SJCRH30 (cell line): ENCODE measurements around the gene PSMB5. TPM values are rescaled to one million over a fixed set of nuclear protein-coding genes. Genes with fewer than 3 reads are reported as not detected.

Source experiments
- DNase-seq, 2 experiments: peaks; one replicate each; pipeline ENCODE4 v3.0.0-alpha.2; 2015 to 2020
- H3K27ac ChIP-seq: fragments of 250-450 bp; sonication (Bioruptor Pico); 2 replicates; pipeline ENCODE4 v1.5.1; 2020; ENCODE audit warnings: mild to moderate bottlenecking, moderate library complexity
- H3K27me3 ChIP-seq: fragments of 250-450 bp; sonication (Bioruptor Pico); 2 replicates; pipeline ENCODE4 v1.5.1; 2020; ENCODE audit warnings: mild to moderate bottlenecking, moderate library complexity
- H3K36me3 ChIP-seq: fragments of 250-450 bp; sonication (Bioruptor Pico); 2 replicates; pipeline ENCODE4 v1.5.1; 2020; ENCODE audit warnings: mild to moderate bottlenecking, moderate library complexity
- H3K4me1 ChIP-seq: fragments of 250-450 bp; sonication (Bioruptor Pico); 2 replicates; pipeline ENCODE4 v1.5.1; 2020; ENCODE audit warnings: mild to moderate bottlenecking, moderate library complexity
- H3K4me3 ChIP-seq: fragments of 250-450 bp; sonication (Bioruptor Pico); 2 replicates; pipeline ENCODE4 v1.5.1; 2020; ENCODE audit warnings: mild to moderate bottlenecking, moderate library complexity
- H3K9me3 ChIP-seq: fragments of 250-450 bp; sonication (Bioruptor Pico); replicated peaks from 2 replicates; pipeline ENCODE4 v1.5.1; 2020; ENCODE audit warnings: mild to moderate bottlenecking, moderate library complexity
- total RNA-seq: library from RNA; depleted of rRNA; stranded (reverse); fragments of >200 nt; shearing (Covaris generic); gene quantifications from 2 replicates; pipeline ENCODE4 v1.2.3, GENCODE V29; 2014

The PSMB5 gene
- total RNA-seq, 1 experiment from 2014 or later: 224 TPM

DNA sequence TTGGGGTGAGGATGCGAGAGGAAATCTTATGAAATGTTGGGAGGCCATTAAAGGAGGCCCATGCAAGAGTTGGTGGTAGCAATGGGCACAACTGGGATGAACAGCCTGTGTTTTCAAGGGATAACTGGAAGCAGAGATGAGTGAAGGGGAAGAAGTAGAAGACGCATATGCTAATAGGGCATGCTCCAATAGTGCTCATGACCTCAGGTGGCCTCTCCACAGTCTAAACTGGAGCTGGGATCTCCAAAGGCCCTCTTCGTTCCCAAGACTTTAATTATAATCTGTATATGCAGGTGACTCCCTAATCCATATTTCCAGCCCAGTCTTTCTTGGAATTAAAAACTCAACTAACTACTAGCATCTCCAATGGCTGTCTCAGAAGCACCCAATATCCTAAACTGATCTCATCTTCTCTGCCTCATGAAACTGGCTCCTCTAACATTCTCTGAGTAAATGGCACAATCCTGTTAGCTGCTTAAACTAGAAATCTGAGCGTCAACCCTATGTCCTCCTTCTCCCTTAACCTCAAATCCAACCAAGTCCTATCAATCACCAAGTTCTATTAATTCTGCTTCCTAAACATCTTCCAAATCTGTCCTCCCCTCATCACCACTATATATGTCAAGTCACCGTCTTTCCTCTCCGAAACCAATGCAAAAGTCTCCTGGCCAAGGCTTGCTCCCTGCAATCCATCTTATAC lies 49.6 kb downstream of the PSMB5 start:
- H3K9me3 ChIP-seq: no peaks in the 10 kb centered on the region
- H3K4me1 ChIP-seq: 0 out of 2 replicates have a peak, but pooled peaks cover 2% of the 10 kb centered on the region
- H3K27me3 ChIP-seq: no peaks in the 10 kb centered on the region
- DNase-seq: no peak
- no peak overlapping the region for H3K4me3 ChIP-seq
- H3K36me3 ChIP-seq: peaks cover 8% of the 10 kb centered on the region
- H3K27ac ChIP-seq: no peak overlapping the region

DNA sequence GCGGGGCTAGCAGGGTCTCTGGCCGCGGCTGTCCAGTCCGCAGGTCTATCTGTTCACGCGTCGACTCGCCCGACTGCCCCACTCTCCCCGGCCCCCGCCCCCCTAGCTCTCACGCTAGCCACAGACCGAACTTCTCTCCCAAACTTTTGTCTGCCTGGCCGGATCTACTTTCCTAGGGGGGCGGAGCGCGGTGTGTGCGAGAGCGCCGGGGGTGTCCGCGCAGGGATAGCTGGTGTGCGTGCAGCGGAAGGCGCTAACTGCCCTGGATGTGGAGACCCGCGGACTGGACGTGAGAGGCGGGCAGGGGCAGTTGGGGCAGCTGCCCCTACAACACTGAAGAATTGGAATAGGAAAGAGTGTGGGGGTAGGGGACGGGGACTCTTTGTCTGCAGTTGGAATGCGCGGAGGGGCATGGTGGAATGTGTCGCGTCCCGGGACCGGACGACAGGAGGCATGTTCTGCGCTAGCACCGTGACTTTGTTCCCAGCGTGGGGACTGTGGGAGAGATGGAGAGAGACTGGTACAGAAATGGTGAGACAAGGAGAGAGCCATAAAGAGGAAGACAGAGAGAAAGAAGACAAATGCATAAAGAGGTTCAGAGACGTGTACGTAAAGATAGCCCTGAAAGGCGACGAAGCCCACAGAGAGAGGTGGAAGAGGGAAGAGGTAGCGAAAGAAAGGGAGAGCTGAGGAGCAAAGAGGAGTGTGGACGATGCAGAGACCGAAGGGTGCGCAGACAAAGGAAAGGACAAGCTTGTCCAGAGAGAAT lies 52.0 kb downstream of the PSMB5 start, which contains the start of gene AJUBA:
Gene AJUBA, minus strand, starts transcription at position 75 of the 769 bp plus-strand sequence. CDS start 285 bp downstream, outside the sequence.
- peak; percentile 94 to 97 for DNase-seq
- Histone ChIP-seq H3K4me3 (peak within 1 kb of the TSS; percentile 91), H3K4me1 (peaks cover 16% of the 10 kb centered on the region), H3K9me3 (no peaks in the 10 kb centered on the region), H3K27ac (peak within 1 kb of the TSS; percentile 88), H3K27me3 (no peaks in the 10 kb centered on the region), H3K36me3 (peaks cover 15% of the 10 kb centered on the region)

DNA sequence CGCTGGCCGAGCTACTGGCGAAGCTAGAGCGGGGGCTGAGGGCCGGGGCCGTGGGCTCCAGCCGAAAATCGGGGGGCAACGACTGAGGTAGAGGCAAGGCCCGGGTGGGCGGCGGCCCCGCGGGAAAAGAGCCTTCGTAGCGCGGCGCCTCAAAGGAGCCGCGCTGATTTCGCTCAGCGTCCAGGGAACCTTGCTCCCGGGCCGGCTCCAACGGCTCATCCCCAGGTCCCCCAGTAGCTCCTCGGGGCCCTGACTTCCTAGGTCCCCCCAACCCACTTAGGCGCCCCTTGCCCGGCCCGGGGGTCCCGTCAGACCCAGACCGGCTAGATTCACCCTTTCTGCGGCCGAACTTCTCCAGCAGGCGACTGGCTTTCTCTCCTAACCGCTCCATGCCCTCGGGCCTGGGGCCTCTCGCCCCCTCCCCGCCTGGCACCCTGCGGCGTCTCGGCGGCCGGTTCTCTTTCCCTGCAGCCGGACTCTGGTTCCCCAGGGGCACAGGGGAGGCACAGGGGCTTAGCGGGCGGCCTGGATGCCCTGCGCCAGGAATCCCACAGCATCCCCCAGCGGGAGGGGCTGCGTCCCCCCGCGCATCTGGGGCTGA lies 52.7 kb downstream of the PSMB5 start:
- Histone ChIP-seq H3K36me3 (peaks cover 17% of the 10 kb centered on the region), H3K27ac (peak overlapping the region; percentile 88), H3K4me1 (peaks cover 22% of the 10 kb centered on the region), H3K27me3 (no peaks in the 10 kb centered on the region), H3K4me3 (peak overlapping the region; percentile 91), H3K9me3 (no peaks in the 10 kb centered on the region)
- DNase-seq: peak in 1 of 2 experiments; percentile 40

DNA sequence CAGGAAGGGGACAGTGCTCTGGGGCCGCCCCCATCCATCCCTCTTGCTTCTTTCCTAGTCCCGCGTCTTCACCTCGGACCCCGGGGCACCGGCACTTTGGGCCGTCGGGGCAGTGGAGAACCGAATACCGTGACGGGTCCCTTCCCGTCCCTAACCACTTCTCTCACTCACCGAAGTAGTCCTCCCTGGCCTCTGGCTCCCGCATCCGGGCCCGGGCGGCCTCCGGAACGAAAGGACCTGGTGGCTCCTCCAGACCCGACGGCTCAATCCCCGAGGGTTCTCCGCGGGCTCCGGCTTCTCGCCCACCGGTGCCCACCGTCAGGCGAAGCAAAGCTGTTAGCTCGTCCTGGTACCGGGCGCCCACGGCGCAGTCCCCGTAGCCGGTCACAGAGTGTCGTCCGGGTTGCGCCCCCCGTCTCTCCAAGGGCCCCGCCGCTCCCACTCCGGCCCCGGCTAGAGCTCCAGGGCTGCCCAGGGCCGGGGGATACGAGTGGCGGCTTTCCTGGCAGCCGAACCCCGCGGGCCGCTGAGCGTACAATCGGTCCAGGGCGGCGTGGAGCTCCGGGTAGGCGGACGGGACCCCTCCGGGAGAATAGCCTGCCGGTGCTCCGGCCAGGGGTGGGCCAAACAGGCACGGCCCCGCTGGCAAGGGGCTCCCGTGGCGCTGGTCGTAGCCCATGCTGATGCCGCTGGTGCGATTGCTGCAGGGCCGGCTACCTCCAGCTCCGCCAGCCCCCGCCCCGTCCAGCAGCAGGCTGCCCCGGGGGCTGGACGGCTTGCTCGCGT lies 53.4 kb downstream of the PSMB5 start:
- Histone ChIP-seq H3K36me3 (peaks cover 21% of the 10 kb centered on the region), H3K9me3 (no peaks in the 10 kb centered on the region), H3K4me3 (peak overlapping the region; percentile 91), H3K4me1 (peaks cover 29% of the 10 kb centered on the region), H3K27ac (peak overlapping the region; percentile 88), H3K27me3 (no peaks in the 10 kb centered on the region)
- DNase-seq: peak; percentile 32 to 44

- peak; percentile 72 to 78 for DNase-seq
- peaks cover 31% of the 10 kb centered on the region for H3K4me1 ChIP-seq
- no peaks in the 10 kb centered on the region for H3K9me3 ChIP-seq
Measured at GRCh38 chr14:22980672-22981089, 54.0 kb downstream of the PSMB5 start.

DNA sequence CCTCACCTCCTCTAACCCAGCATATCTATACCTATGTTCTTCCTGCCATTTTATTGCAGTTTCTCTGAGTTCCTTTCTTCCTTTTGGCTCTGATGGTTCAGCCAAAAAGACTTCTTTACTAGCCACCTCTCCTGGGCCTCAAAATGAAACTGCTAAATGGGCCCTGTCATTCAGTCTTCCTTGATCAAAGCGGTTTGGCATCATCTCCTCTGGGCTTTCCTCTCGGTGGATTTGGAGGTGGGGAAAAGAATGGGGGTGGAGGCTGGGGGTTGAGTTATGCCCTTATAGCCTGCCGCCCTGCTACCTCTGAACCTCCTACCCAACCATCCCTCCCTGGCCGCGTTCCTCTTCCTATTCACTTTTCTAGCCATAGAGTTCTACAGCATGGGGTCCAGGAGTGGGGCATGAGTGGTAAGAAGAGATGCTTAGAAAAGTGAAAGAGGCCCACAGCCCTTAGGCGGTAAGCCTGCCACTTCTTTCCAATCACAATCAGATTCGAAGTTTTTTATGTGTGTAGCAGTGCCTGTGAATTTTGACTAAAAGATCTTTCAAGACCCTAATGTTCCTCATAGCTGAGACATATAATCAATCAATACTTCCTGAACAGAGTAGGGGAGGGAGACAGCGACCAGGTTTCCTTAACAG lies 54.8 kb downstream of the PSMB5 start:
- DNase-seq: peak; percentile 27 to 49

More at GRCh38 chr14:22980672-22981089, 54.0 kb downstream of the PSMB5 start:
- Histone ChIP-seq H3K36me3 (peaks cover 23% of the 10 kb centered on the region), H3K27me3 (no peaks in the 10 kb centered on the region), H3K27ac (peak overlapping the region; percentile 88), H3K4me3 (peak overlapping the region; percentile 91)

GRCh38 chr14:22978981-22979671 lies 55.6 kb downstream of the PSMB5 start:
- H3K27me3 ChIP-seq: no peaks in the 10 kb centered on the region
- H3K4me3 ChIP-seq: peak overlapping the region; percentile 91
- no peaks in the 10 kb centered on the region for H3K9me3 ChIP-seq
- peaks cover 37% of the 10 kb centered on the region for H3K36me3 ChIP-seq
- H3K27ac ChIP-seq: peak overlapping the region; percentile 88
- DNase-seq: peak; percentile 88 to 91
- peaks cover 31% of the 10 kb centered on the region for H3K4me1 ChIP-seq

More for the DNA sequence above, 54.8 kb downstream of the PSMB5 start:
- Histone ChIP-seq H3K4me3 (peak overlapping the region; percentile 91), H3K27me3 (no peaks in the 10 kb centered on the region), H3K36me3 (peaks cover 29% of the 10 kb centered on the region), H3K4me1 (peaks cover 31% of the 10 kb centered on the region), H3K9me3 (no peaks in the 10 kb centered on the region), H3K27ac (peak overlapping the region; percentile 88)

DNA sequence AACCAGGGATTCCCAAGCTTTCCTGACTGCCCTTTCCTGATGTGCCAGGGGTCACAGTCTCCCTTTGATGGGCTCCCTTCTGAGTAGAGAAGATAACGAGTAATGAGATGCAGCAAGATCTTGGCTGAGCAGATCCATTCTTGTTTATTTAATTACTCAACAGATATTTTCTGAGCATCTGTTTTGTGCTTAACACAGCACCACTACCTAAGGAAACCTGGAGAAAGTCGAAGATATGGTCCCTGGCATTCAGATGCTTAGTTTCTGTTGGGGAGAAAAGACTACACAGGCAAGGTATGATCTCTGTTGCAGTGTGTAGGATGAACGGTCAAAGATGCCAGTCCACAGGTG lies 56.2 kb downstream of the PSMB5 start:
- Histone ChIP-seq H3K9me3 (no peaks in the 10 kb centered on the region), H3K4me1 (peaks cover 31% of the 10 kb centered on the region), H3K36me3 (peaks cover 43% of the 10 kb centered on the region), H3K4me3 (peak overlapping the region; percentile 91), H3K27ac (peak overlapping the region; percentile 88), H3K27me3 (no peaks in the 10 kb centered on the region)
- DNase-seq: no peak

DNA sequence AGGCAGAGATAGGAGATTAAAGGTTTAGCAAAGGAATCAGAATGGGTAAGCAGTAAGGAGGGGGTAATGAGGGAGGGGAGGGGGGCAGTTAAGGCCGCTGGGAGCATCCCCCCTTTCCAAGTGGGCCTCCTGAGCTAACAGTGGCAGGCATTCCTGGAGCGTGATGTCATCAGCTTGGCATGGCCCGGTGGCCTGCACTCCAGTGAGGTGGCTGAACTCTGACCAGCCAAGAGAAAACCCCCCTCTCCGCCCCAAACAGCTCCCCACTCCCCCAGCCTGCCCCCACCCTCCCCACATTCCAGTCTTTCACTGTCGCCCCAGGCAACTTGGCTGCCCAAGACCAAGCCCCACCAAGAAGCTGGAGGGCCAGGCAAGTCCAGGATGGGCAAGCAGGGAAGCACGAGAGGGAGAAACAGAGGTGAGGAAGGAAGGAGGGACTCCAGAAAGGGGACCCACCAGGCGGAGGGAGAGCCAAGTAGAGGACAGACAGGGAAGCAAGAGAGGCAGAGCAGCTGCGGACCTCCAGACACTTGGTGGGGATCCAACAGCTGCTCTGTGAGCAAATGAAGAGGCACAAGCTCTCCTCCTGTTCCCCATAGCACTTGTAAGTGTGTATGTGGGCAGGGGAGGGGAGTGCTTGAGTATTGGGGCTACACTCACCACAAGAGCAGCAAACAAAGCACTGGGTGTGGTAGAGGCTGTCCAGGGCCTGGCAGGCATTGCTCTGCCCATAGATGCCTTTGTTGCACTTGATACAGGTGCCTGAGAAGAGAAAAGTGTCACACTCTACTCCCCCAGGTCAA lies 56.8 kb downstream of the PSMB5 start:
- peak; percentile 96 for DNase-seq
- Histone ChIP-seq H3K9me3 (no peaks in the 10 kb centered on the region), H3K4me1 (peaks cover 29% of the 10 kb centered on the region), H3K4me3 (peak overlapping the region; percentile 91), H3K27me3 (no peaks in the 10 kb centered on the region), H3K27ac (peak overlapping the region; percentile 88), H3K36me3 (peaks cover 49% of the 10 kb centered on the region)

DNA sequence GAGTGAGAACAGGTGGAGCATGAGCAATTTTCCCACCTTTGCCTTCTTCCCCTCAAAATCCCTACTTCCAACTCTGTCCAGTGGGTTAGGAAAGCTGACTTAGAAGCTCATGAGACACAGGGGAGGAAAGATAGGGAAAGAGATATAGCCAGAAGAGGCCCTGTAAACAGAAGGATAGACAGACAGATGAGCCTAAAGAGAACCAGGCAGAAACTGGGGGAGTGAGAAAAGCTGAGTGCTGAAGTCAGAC lies 57.3 kb downstream of the PSMB5 start:
- Histone ChIP-seq H3K27ac (peak overlapping the region; percentile 88), H3K4me1 (peaks cover 29% of the 10 kb centered on the region), H3K9me3 (no peaks in the 10 kb centered on the region), H3K36me3 (peaks cover 55% of the 10 kb centered on the region), H3K4me3 (peak overlapping the region; percentile 34), H3K27me3 (no peaks in the 10 kb centered on the region)
- no peak for DNase-seq

- Histone ChIP-seq H3K36me3 (peaks cover 60% of the 10 kb centered on the region), H3K27ac (peak overlapping the region; percentile 88), H3K27me3 (no peaks in the 10 kb centered on the region), H3K4me3 (peak overlapping the region; percentile 34), H3K9me3 (no peaks in the 10 kb centered on the region), H3K4me1 (peaks cover 29% of the 10 kb centered on the region)
- DNase-seq: peak in 1 of 2 experiments; percentile 47
Measured at GRCh38 chr14:22976620-22977433, 57.9 kb downstream of the PSMB5 start.
